Measurements from ENCODE around the gene MMP8.
A peak's percentile ranks its signal among the peaks of the same experiment; 100 is the strongest.

Gene MMP8

GRCh38 chr11:102719620-102720277, 5.0 kb downstream of the MMP8 start:
- DNase-seq, result no peak

- DNase-seq, result no peak
Measured at GRCh38 chr11:102717280-102717679, 7.5 kb downstream of the MMP8 start.

DNA sequence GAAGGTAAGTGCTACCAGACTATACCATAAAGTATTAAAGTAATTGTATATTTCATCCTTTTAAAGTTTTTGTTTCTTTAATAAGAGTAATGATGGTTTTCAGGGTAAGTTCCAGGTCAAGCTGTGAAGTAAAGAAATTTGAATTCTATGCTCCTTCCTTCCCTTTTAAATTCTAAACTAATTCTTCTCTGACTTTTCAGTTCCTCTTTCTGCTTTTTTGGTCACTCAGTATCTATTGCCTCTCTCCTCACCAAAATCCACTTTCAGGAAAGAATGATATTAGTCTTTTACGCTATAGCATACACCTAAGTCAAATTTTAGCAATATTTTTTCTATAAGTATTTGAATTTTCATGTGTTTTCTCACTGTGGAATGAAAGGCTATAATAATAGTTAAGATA, 8.2 kb downstream of the MMP8 start:
- no peak for DNase-seq

GRCh38 chr11:102712137-102712536, 12.6 kb downstream of the MMP8 start:
- no peak for DNase-seq

DNA sequence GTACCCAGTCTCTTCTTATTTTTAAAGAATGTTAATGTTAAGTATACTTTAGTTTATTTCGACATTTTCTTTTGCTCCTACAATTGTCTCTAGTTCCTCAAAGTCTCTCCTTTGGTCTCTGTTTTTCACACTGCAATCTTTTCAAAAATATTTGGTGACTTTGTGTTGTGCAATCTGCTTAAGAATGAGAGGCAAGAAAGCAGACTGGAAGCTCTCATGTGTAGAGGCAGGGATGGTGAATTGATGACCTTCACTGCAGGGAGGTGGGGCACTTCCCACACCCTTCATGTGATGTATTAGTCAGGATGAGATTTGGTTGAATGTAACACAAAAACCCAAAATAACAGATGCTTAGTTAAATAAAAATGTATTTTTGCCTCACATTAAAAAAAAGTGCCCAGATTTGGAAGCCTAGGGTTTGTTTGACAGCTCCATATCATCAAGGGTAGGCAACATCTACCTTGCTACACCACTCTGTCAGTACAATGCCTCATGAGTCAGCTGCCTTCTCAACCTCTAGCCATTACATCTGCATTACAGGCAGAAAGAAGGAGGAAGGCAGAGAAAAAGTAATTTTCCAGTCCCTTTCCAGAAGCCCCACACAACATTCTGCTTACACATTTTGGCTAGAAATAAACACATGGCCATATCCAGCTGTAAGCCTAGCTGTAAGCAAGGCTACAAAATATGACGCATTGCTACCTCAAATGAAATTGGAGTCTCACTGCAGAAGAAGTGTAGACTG, 15.4 kb downstream of the MMP8 start:
- no peak for DNase-seq

GRCh38 chr11:102708654-102709053, 16.1 kb downstream of the MMP8 start:
- DNase-seq, result no peak

DNA sequence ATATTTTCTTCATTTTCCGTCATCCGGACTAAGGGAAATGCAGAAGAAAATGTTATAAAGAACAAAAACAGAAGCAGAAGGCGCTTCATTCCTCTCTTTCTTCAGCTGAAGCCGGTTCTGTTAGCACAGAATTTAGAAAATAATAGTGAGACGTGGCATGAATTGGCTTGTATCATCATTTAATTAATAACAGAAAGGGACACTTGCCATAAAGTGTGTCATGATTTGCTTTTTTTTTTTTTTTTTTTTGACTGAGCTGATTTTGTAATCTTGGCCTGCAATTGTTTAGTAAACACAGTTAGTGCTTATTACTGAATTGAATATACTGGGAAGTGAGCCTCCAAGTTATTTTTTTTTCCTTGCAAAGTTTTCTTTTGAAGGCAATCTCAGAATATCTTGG, 19.1 kb downstream of the MMP8 start, which contains the start of gene MMP27:
MMP27 (minus strand) TSS at position 144 of the 400 bp plus-strand sequence; CDS start at position 89, 55 bp downstream.
- DNase-seq, result no peak

DNA sequence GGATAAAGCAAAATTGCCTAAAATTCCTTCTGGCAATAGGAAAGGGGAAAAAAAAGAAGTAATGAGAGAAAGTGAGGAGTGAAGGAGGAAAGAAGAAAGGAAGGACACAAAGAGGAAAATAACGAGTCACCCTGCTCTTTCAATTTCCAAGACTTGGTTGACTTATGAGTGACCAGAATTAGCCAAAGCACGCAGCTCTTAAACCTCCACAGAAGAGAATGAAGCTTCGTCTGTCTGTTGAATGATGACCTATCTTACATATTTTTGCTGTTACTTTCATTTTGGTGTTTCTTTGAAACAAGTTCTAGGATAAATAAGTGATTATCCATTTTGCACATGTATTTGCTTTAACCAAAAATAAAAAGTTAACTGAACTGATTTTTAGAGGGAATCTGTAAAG, 19.9 kb downstream of the MMP8 start:
- no peak for DNase-seq

DNA sequence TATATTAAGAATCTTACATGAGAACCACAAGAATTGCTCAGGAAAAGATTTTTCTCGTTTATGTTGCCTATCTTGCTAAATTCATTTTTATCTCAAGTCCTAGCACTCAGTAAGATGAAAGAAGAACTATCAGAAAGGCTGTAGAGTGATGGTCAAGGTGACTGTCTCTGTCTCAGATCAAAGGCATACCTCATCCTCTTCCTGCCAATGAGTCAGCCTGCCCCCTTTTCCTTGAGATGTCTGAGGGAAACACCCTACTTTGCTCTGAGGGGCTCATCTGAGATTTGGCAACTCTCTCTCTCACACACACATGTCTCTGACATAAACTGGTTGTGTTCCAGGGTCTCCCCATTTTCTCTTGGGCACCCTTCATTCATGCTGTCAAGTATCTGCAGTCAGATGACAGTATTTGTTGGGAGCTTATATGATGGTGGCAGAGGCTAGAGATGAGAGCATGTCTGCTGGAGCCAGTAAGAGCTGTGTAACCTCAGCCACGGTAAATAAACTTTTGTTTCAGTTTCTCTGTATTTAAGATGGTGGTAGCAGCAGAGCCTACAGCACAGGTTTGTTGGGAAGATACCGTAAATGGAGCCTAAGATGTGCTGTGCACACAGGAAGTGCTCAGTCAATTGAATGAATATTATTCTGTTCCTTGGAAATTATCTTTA, 20.8 kb downstream of the MMP8 start:
- no peak for DNase-seq

DNA sequence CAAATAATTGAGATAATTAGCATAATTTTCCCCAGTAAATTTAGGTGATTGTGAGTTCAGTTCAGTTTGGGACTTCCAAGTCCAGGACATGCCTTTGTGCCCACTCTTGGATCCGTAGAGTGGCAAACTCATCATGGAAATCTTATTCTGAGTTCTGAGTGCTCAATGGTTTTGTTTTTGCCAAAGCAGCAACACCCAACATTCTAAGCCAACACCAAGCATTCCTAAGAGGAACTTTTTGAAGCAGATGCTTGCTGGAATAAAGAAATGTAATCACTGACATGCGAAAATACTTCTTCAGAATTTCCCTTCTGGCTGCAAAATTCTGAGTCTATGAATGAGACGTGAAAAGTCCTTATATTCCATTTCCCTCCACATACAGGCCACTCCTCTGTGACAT, 29.6 kb downstream of the MMP8 start:
- DNase-seq, result no peak

- DNase-seq, result no peak
Measured at GRCh38 chr11:102685754-102686153, 39.0 kb downstream of the MMP8 start.

GRCh38 chr11:102685338-102685737, 39.4 kb downstream of the MMP8 start:
- no peak for DNase-seq

DNA sequence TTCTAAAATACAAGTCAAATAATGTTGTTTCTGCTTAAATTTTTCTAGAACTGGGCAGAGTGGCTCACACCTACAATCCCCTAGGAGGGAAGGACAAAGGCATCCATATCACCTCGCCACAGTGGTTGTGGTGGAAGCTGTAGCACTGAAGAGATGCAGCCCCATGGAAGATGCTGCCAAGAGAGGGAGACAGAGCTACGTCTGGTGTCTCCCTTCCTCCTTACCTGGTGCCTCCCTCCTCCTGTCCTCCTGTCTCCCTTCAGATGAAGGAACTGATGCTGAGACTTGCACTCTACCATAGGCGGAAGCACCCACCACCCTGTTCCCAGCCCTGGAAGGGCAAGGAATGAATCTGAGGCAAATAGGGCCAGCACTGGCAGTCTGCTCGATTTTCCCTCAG, 41.5 kb downstream of the MMP8 start:
- DNase-seq, result no peak

GRCh38 chr11:102680945-102681344, 43.8 kb downstream of the MMP8 start:
- no peak for DNase-seq

DNA sequence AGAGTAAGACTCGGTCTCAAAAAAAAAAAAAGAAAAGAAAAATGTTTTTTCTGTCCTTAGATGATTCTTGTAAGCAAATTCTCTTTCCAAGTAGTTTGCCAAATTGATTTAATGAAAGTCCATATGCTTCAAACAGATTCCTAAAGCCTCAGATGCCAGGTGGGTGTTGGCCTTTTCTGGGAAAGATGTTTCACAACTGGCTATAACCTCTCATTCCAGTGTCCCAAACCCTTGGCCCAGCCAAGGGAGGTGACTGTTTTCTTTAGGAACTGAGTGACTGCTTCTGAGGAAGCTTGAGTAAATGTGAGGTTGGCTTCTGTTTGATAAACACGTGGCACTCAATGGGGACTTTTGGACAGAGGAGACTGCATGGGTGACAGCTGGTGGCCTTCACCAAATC, 46.7 kb downstream of the MMP8 start:
- DNase-seq, result no peak

GRCh38 chr11:102676084-102676483, 48.7 kb downstream of the MMP8 start:
- no peak for DNase-seq

GRCh38 chr11:102669664-102670063, 55.1 kb downstream of the MMP8 start:
- DNase-seq, result no peak

- peak in 1 of 2 donors; percentile 9 for DNase-seq
Measured at GRCh38 chr11:102666331-102666957, 58.3 kb downstream of the MMP8 start.

GRCh38 chr11:102664001-102664752, 60.6 kb downstream of the MMP8 start:
- no peak for DNase-seq

DNA sequence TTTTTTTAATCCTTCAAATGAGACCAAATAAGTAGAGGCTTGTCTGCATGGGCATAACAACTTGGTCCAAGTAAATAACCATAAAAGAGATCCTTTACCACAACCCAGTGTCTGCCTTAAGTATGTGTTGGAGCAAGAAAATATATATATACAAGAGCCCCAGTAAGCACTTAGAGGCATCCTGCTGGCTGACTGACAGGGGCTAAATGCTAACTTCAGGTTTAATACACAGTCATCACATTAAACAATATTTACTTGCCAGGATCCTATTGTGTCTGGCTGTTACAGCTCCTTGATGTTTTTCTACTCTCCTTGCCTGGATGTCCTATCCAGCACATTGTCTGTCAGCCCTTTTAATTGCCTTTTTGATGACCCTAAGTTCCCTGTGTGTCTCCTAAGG, 62.1 kb downstream of the MMP8 start:
- DNase-seq, result no peak

Measured in activated CD4-positive, alpha-beta T cell treated with anti-CD3 and anti-CD28 coated beads for 4 hours (primary cell).